Measurements from ENCODE around the gene THSD4.
"Not testable (repeated sequence)": the region's sequence is repeated elsewhere in the genome, so short reads cannot be mapped to it uniquely, and the experiment has no call there.

The THSD4 gene

DNA sequence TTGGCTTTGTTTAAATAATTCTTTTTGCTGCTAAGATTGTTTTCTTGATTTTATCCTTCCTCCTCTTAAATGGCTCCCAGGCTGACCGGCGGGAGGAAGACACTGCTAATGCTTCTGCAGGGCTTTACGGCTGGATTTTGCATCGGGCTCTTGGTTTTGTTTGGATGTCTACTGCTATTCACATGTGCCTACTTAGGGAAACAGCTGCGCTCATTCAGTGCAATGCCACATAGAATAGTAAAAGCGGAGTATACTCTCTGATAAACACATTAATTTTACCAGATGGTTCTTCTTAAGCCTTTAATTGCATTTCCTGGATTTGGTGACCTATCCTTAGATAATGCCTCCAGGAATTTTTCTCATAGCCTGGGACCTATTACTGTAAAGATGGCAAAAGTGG, 146.6 kb downstream of the THSD4 start:
- Histone ChIP-seq H3K27me3 (ENCODE audit: insufficient read depth, low read length, poor library complexity, severe bottlenecking) (no peaks in the 10 kb centered on the region), H3K9ac (ENCODE audit: low read depth, low read length, poor library complexity, severe bottlenecking) (no peak overlapping the region), H3K4me2 (ENCODE audit: low read depth, low read length, poor library complexity, severe bottlenecking) (no peak overlapping the region), H3F3A (ENCODE audit: low read depth) (no peaks in the 10 kb centered on the region), H3K4me1 (ENCODE audit: insufficient read depth, low read length, poor library complexity, severe bottlenecking) (no peaks in the 10 kb centered on the region), H3K9me2 (replicated peaks; ENCODE audit: low read depth, low read length) (no peaks in the 10 kb centered on the region), H3K79me2 (ENCODE audit: insufficient read depth, low read length) (no peaks in the 10 kb centered on the region), H2AFZ (ENCODE audit: low read length) (no peak overlapping the region), H4K20me1 (ENCODE audit: insufficient read depth, low read length, poor library complexity, severe bottlenecking) (no peaks in the 10 kb centered on the region), H3K36me3 (ENCODE audit: insufficient read depth, low read length) (no peaks in the 10 kb centered on the region), H3K4me3 (ENCODE audit: low read length, poor library complexity, severe bottlenecking) (no peak overlapping the region), H3K9me3 (ENCODE audit: insufficient read depth, low read depth, low read length) (no peaks in the 10 kb centered on the region)
- TF ChIP-seq EZH2phosphoT487 (IDR thresholded peaks at IDR 0.05; ENCODE audit: borderline replicate concordance) (no peak), CTCF (conservative IDR thresholded peaks at IDR 0.05; ENCODE audit: low read length) (no peak)

DNA sequence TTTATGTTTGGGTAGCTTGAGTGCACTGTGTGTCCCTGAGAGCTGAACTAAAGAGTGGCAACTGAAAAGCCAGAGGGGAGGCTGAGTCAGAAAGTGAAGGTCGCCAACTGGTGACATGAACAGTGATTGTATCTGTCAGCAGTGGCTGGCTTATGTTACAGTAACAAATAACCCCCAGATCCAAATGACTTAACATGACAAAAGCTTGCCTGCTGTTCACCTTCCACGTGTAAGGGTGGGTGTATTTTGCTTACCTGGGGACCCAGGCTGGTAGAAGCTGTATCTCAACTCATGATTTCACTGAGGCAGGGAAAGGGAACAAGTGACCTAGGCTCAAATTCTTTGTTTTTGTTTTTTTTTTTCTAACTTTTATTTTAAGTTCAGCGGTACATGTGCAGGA, 147.3 kb downstream of the THSD4 start:
- Histone ChIP-seq H3K4me2 (ENCODE audit: low read depth, low read length, poor library complexity, severe bottlenecking) (no peak overlapping the region), H3K36me3 (ENCODE audit: insufficient read depth, low read length) (no peaks in the 10 kb centered on the region), H4K20me1 (ENCODE audit: insufficient read depth, low read length, poor library complexity, severe bottlenecking) (no peaks in the 10 kb centered on the region), H3K4me1 (ENCODE audit: insufficient read depth, low read length, poor library complexity, severe bottlenecking) (no peaks in the 10 kb centered on the region), H3K27me3 (ENCODE audit: insufficient read depth, low read length, poor library complexity, severe bottlenecking) (no peaks in the 10 kb centered on the region), H3K79me2 (ENCODE audit: insufficient read depth, low read length) (no peaks in the 10 kb centered on the region), H3F3A (ENCODE audit: low read depth) (no peaks in the 10 kb centered on the region), H3K9me2 (replicated peaks; ENCODE audit: low read depth, low read length) (no peaks in the 10 kb centered on the region), H3K9ac (ENCODE audit: low read depth, low read length, poor library complexity, severe bottlenecking) (no peak overlapping the region), H3K4me3 (ENCODE audit: low read length, poor library complexity, severe bottlenecking) (no peak overlapping the region), H3K9me3 (ENCODE audit: insufficient read depth, low read depth, low read length) (no peaks in the 10 kb centered on the region), H2AFZ (ENCODE audit: low read length) (no peak overlapping the region)
- TF ChIP-seq CTCF (conservative IDR thresholded peaks at IDR 0.05; ENCODE audit: low read length) (no peak), EZH2phosphoT487 (IDR thresholded peaks at IDR 0.05; ENCODE audit: borderline replicate concordance) (no peak)

GRCh38 chr15:71265606-71266005, 150.3 kb downstream of the THSD4 start:
- H3K79me2 ChIP-seq (ENCODE audit: insufficient read depth, low read length); H3F3A ChIP-seq (ENCODE audit: low read depth); H3K4me1 ChIP-seq (ENCODE audit: insufficient read depth, low read length, poor library complexity, severe bottlenecking); H4K20me1 ChIP-seq (ENCODE audit: insufficient read depth, low read length, poor library complexity, severe bottlenecking); H3K36me3 ChIP-seq (ENCODE audit: insufficient read depth, low read length); H3K27me3 ChIP-seq (ENCODE audit: insufficient read depth, low read length, poor library complexity, severe bottlenecking); H3K4me3 ChIP-seq (ENCODE audit: low read length, poor library complexity, severe bottlenecking); H2AFZ ChIP-seq (ENCODE audit: low read length); H3K9ac ChIP-seq (ENCODE audit: low read depth, low read length, poor library complexity, severe bottlenecking); H3K4me2 ChIP-seq (ENCODE audit: low read depth, low read length, poor library complexity, severe bottlenecking); H3K9me3 ChIP-seq (ENCODE audit: insufficient read depth, low read depth, low read length); H3K9me2 ChIP-seq (replicated peaks; ENCODE audit: low read depth, low read length): not testable (repeated sequence)

DNA sequence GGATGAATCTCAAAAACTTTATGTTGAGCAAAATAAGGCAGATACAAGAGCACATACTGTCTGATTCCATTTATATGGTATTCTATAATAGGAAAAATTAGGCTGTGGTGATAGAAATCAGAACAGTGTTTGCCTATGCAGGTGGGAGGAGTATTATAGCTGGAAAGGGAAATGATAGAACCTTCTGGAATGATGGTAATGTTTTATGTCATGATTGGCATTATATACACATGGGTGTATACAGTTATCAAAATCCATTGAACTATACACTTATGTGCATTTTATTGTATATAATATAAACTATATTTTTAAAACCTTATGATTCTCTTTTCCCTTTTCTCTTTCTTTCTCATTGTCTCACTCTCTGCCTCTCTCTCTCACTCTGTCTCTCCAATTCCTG, 156.1 kb downstream of the THSD4 start:
- Histone ChIP-seq H3K4me1 (ENCODE audit: insufficient read depth, low read length, poor library complexity, severe bottlenecking) (no peaks in the 10 kb centered on the region), H3K4me2 (ENCODE audit: low read depth, low read length, poor library complexity, severe bottlenecking) (no peak overlapping the region), H2AFZ (ENCODE audit: low read length) (no peak overlapping the region), H3F3A (ENCODE audit: low read depth) (no peaks in the 10 kb centered on the region), H3K79me2 (ENCODE audit: insufficient read depth, low read length) (no peaks in the 10 kb centered on the region), H3K36me3 (ENCODE audit: insufficient read depth, low read length) (no peaks in the 10 kb centered on the region), H3K9me2 (replicated peaks; ENCODE audit: low read depth, low read length) (no peaks in the 10 kb centered on the region), H3K27me3 (ENCODE audit: insufficient read depth, low read length, poor library complexity, severe bottlenecking) (no peaks in the 10 kb centered on the region), H4K20me1 (ENCODE audit: insufficient read depth, low read length, poor library complexity, severe bottlenecking) (no peaks in the 10 kb centered on the region), H3K4me3 (ENCODE audit: low read length, poor library complexity, severe bottlenecking) (no peak overlapping the region), H3K9ac (ENCODE audit: low read depth, low read length, poor library complexity, severe bottlenecking) (no peak overlapping the region), H3K9me3 (ENCODE audit: insufficient read depth, low read depth, low read length) (no peaks in the 10 kb centered on the region)
- TF ChIP-seq CTCF (conservative IDR thresholded peaks at IDR 0.05; ENCODE audit: low read length) (no peak), EZH2phosphoT487 (IDR thresholded peaks at IDR 0.05; ENCODE audit: borderline replicate concordance) (no peak)

Measured in Loucy (cell line).